Colon (tissue), 2 donors: ENCODE results near the gene SC5D.

ENCODE experiments used
- FAIRE-seq: peaks from 2 replicates; lab custom pipeline; 2012; peaks lifted over from hg19 to GRCh38; lab: Jason Lieb, UNC
- donor health status: control.
- donor health status: control.

SC5D gene

DNA sequence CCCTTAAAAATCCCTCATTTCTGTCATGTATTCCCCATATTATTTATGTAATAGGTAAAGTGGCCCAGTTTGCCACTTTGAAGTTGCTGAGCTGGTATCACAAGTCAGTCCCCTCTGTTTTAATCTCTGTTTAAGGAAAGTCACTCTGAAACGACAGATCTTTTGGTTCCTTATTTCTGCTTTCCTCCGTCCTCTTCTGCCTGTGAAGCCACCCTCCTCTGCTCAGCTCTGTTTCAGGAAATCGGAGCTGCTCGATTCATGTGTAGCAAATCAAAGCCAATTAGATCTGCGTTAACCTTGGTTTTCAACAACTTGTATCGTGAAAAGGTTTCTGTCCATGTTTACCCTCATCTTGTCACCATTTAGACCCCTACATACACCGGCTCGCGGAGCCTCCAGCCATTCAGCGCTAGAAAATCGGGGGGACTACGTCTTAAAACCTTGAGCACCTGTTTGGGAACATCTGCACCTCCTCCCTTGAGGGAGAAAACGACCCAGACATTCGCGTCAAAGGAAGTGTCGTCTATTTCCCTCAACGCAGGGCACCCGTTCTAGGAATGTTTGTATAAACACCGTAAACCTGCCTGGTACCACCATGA is 576 bp upstream of the SC5D start:
- FAIRE-seq, result no peak

DNA sequence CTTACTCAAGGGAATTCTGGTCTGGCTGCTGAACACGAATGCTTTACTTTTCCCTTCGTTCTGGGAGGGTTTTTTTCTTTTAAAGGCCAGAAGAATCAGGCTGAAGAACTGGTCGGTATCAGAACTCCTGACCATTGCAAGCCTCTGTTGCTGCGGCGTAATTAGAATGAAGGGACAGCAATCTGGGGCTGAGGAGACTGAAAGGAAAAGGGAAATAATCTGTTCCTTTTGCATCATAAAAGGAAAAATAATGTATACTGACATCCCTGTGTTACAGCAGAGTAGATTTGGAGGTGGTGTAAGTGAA is 670 bp downstream of the SC5D start:
- FAIRE-seq, result no peak

DNA sequence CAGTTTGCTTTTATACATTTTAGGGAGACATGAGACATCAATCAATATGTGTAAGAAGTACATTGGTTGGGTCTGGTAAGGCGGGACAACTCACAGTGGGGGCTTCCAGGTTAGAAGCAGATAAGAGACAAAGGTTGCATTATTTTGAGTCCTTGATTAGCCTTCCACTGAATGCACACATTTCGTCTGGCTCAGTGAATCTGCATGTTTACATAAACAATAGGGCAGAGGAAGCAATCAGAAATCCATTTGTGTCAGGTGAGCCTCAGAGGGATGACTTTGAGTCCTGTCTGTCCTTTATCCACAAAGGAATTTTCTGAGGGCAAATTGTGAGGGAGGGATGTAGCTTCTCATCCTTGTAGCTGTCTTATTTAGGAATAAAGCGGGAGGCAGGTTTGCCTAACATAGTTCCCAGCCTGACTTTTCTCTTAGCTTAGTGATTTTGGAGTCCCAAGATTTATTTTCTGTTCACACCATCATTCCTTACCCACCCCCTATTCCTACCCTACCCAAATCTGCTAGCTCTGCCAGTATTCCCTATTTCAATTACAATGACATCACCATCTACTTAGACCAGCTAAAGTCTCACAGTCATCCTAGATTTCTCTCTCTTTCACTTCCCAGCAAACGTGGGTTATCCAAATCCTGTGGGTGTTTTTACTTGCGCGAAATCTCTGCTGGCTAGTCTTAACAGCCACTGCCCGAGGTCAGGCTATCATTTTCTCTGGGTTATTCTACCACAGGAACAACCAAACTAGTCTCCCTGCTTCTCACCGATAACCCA is 2.9 kb downstream of the SC5D start:
- no peak for FAIRE-seq

DNA sequence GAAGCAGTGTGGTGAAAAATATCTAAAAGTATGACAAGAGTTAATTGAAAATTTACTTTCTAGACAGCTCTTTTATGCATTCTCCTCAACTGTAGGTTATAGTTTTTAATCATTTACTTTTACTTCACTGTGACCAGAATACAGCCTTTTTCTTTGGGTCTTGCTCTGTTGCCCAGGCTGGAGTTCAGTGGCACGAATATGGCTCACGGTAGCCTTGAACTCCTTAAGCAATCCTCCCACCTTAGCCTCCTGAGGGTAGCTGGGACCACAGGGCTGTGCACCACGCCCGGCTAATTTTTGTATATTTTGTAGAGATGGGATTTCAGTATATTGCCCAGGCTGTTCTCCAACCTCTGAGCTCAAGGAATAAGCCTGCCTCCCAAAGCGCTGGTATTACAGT is 5.3 kb downstream of the SC5D start:
- no peak for FAIRE-seq

DNA sequence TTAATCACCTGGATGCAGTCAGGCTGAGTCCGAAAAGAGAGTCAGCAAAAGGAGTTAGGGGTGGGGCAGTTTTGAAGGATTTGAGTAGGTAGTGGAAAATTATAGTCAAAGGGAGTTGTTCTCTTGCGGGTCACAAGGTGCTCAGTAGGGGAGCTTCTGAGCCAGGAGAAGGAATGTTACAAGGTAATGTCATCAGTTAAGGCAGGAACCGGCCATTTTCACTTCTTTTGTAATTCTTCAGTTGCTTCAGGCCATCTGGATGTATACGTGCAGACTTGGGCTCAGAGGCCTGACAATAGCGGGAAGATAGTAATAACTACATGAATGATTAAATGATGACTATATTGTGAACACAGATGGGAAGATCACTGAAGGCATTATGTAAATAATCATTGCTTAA is 6.2 kb downstream of the SC5D start:
- no peak for FAIRE-seq

DNA sequence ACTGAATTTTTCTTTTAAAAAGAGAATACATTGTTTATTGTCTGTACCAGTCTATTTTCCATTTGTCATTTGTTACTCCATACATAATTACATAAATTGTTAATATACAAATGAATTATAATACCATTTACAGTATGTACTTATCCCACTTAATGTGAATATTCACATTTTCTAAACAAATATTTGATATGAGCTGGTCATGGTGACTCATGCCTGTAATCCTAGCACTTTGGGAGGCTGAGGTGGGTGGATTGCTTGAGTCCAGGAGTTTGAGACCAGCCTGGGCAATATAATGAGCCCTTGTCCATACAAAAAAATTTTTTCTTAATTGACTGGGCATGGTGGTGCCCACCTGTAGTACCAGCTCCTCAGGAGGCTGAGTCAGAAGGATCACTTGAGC is 6.8 kb downstream of the SC5D start:
- FAIRE-seq, result no peak

DNA sequence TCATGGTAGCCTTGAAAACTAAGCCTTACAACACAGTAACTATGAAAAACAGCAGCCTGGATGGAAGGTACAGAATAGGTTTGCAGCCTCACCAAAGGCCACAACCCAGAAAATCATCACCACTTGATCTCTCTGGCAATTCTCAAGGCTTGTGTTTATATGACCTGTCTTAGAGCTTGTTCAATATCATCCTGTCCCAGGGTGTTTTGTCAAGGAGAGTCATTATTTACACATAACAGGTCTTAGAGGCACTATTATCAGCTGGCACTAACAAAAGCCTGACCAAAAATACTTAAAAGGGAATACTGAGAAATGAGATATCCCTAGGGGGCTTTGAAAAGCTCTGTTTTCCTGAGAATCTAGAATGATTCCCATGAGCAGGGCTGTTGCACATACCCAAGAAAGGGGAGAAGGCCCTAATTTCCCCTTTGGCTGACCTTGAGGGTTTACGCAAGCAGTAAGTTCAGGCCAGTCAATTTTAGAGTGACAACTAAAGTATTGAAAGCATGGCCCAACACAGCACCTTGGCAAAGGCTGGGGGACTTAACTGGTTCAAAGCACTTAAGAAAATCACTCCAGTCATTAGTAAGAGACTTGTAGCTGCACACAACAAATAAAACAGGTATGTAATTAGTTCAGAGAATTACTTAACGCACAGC is 7.9 kb downstream of the SC5D start:
- no peak for FAIRE-seq

DNA sequence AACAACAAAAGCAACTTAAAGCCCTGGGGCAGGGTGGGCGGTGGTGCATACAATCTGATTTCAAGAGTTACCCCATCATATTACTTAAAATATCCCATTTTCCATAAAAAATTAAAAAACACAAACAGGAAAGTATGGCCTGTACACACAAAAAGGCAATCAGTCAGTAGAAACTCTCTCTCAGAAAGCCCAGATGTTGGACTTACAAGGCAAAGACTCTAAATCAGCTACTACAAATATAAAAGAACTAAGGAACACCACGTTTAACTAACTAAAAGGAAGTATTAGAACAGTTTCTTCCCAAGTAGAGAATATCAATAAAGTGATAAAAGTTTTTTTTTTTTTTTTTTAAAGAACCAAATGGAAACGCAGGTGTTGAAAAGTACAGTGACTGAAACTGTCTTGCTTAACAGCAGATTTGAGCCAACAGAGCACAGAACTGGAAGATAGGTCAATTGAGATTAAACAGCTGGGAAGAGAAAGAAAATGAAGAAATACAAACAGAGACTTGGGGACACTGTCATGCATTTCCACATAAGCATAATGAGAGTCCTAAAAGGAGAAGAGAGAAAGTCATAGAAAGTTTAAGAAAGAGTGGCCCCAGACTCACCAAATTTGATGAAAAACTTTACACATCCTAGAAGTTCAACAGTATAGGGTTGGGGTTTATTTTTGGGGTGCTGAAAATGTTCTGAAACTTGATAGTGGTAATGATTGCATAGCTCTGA is 8.6 kb downstream of the SC5D start:
- no peak for FAIRE-seq

DNA sequence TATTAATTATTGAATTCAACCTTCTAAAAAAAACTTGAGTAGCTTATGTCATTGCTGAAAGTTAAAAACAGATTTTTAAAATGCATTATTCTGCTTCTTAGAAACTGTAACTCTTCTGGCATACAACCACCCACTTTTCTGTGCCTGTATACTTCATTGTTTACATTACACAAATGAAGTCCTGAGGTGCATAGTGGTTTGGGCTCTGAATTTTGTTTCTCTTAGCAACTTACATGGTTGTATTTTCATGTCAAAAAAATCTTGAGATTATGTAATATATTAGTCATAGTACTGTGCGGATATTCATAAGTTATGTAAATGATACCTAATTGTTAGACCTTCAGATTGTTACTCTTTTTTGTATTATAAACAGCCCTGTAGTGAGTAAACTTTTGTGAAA is 12.2 kb downstream of the SC5D start:
- FAIRE-seq, result no peak

DNA sequence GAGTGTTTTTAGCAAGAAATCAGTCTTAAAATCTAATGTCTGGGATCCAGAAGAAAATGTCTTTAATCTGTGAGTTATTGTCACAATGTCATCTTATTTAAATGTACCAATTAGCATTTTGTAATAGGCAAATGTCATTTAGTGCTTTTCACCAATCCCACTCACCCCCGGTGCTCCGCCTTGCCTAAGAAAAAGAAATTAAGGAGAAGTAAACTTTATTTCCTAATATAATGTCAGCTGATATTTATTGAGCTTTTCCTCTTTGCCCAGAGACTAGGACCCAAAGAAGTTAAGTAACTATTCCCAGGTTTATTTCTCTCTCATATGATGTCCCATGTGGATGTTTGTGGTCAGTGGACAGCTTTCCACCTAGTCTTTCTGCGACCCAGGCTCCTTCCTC is 16.2 kb downstream of the SC5D start:
- no peak for FAIRE-seq

DNA sequence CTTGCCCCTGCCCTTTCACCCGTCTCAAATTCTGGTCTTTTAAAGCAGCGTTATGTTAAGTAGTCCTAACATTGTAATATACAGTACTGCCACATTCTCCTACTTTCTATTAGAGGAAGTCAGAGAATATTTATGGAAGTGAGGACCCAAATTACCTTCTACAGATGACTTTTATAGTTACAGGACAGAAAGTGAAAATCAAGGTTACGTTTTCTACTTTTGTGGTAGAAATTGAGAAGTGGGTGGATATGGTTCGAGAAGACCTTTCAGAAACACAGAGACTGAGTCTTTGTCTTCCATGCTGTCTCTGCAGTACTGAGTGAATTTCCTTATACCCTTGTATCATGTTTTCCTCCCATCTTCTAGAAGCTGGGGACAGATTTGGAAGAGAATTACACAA is 17.1 kb downstream of the SC5D start:
- no peak for FAIRE-seq

DNA sequence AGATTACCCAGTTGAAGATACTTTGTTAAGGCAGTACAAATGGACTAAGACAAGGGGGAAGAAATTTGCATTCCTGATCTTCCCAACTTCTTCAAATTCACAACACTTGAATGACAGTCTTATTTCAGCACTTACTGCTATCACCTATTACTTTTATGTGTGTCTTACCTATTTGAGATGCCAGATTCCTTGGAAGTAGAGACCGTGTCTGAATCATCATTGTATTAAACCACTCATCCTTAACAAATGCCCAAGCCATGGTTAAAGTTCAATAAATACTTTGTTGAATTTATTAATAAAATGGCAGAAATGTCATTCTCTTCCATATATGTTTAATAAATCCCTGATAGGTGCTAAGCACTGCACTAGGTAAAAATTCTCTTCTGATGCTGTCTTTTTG is 18.3 kb downstream of the SC5D start:
- no peak for FAIRE-seq

DNA sequence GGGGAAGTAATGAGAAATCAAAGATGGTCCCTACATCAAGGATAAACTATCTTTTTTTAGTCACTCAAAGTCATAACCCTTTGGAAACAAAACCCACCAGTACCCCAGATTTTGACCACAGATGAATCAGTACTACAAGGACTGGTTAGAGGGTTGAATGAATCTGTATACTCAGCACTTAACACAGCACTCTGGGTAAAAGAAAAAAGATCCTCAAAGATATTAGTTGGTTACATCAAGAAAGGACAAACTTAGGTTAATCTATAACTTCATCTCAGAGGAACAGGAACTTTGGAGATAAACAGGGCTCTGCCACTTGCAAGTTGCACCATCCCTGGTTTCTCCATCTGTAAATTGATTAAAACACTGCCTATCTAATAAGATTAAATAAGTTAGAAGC is 18.8 kb downstream of the SC5D start:
- FAIRE-seq, result no peak

DNA sequence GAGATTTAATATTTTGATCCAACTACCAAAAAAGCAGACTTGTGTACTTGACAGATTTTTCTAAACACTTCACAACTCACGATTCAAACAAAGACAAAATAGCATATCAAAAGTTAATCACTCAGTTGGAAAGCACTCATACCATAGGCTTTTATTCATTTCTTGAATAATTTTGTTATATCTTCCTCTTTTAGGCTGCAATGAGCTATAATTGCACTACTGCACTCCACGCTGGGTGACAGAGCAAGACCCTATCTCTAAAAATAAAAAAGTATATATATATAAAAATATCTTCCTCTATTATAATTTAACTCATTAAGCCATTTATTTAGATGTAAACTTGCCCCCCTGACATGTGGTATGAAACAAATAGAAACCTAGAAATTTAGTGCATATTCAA is 19.9 kb downstream of the SC5D start:
- FAIRE-seq, result no peak

DNA sequence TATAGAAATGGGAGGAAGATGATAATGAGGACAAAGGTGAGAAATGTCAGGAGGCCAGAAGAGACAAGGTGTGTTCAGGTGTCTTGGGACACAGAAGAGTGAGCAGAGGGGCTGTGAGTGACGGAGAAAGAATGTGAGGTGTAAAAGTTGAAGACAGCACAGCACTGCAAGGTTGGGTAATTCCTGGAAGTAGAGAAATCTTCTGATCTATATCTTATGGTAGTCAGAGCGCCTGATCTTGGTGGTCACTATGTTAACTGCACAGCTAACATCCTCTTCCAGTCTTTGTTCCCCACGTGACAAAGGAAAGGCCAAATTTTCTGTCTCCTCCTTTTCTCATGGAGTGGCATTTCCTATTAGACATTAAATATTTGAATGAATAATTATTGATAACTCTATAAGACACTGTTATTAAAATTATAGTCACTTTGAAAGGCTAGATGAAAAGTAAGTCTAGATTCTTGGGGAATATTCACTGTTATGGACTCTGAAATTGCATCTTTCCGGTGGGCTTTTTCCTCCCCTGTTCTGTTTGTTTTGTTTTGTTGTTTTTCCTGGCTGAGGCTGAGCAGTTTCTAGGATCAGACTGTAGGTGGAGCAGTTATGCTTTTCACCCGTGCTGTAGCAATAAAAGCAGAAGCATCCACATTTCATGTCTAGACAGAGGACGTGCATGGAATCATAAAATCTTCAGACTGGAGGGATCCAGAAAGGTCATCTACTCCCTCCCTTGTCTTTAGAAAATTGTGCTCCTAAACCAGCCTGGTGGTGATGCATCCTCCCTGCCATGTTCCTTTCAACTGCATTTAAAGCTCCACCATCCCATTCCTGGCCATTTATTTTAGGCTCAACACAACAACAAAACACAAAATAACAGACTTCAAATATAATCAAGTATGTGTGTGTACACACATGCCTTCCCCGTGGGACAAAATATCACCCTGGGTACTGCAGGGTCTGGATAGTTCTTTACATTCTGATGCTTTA is 26.6 kb downstream of the SC5D start:
- no peak for FAIRE-seq

DNA sequence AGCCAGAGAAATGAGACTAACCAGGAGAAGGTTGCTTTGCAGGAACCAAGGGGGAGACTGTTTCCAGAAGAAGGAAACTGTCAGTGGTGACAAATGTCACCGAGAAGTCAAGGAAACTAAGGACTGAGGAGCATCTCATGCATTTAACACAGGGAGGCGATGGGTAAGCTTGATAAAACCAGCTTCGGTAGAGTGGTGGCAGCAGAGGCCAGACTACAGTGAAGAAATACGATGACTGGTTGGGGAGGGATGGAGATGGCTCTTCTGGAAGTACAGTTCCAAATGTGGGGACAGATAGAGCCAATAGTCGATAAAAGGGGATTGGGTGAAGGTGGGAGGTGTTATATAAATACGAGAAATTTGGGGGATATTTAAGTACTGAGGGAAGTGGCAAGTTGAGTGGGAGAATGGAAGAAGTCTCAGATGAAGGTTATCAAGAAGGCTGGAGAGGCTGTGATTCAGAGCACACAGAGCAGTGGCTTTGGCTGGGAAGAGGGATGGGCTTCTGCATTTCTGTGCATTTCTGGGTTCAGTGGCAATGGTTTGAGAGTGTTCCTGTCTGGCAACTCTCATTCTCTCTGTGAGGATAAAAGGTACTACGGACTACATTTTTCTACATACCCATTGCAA is 29.2 kb downstream of the SC5D start:
- no peak for FAIRE-seq

DNA sequence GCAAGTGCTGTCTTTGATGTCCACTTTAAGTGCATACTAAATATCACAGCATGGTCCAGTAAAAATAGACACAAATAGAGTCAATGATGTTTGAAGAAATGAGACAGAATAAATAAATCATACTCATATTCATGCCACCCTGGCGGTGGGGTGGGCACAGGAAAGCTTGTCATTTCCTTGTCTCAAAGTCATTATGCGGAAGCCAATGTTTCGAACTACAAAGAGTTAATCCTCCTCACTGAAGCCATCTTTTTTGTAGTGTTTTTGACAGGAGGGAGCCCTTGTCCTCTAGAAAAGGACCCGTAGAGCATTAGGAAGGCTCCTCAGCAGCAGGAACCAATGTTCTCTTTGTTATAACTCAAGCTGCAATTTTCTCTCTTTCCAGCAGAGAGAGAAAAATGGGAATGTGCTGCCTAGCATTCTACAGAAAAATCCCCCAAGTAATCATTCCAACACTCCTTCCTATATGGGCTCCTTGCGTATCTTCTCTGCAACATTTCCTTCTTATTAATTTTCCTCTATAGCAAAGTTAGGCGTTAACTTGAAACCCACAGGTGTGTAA is 30.6 kb downstream of the SC5D start:
- no peak for FAIRE-seq

DNA sequence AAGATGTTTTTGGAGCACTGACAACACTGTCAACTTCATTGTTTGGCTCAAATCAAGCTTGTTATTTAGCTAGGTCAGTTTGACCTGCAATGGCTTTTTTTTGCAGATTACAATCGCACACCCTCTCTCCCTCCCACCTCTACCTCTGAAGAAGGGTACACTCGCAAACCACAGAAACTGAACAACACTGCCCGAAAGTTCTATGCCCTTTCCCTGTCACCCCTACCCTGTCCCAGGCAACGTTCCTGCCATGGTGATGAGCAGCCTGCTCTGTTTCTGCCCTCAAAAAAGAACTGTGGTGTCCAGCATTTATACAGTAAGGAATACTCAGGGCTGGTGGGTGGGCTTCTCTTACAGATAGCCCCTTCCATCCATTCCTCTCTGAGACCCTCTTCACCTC is 33.7 kb downstream of the SC5D start:
- FAIRE-seq, result no peak

DNA sequence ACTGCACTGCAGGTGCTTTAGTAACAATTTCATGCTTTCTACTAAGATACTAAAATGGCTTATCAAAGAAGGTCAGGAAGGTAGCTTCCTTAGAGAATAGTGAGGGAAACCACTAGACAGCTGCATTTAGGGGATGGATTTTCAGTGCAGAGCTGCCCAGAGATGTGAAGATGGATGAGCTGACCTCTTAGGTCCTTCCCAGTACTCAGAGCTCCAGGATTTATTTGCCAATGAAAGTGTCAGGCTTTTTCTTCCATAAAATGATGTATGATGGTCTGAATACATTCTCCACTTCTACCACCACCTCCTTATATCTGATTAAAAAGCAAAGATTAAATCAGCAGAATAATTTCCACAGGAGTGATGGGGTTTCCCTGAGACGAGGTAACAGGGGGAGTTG is 35.0 kb downstream of the SC5D start:
- no peak for FAIRE-seq

DNA sequence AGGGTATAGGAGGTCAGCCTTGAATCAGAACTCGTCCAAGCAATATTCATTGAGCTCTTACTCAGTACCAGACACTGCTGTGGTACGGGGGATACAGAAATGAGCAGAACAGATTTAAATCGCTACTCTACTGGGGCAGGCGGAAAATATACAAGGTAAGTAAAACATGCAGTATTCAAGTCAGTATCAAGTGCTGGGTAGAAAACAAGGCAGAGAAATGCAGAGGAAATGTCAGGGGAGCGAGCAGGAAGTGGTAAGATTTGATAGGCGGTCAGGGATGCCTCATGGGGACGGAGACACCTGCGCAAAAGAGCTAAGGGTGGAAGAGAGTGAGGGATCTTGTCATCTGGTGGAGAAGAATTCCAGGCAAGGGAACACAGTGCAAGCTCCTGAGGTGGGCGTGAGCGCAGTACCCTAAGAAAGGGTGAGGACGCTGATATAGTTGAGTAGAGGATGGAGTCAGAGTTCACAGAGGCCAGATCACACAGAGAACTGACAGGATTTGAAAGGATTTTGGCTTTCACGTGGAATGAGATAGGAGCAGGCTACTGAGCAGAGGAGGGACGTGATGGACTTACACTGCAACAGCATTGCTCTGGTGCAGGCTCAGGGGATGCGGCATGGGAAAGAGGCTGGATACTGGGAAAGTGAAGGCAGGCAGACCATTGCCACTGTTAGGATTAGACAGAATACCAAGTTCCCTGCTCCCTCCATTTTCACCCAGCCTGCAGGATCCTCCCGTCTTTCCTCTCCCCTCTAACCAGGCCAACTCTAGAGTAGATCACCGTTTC is 35.8 kb downstream of the SC5D start:
- no peak for FAIRE-seq
